Measurements from ENCODE around the gene TRIP6. TPM values are rescaled to one million over a fixed set of nuclear protein-coding genes. Genes with fewer than 3 reads are reported as not detected.

TRIP6 gene
- total and polyA plus RNA-seq, 2 of the 8 experiments (the other 6 are each of a cell fraction or from before 2014, with no cell fraction given), result 88.4 to 103 TPM

DNA sequence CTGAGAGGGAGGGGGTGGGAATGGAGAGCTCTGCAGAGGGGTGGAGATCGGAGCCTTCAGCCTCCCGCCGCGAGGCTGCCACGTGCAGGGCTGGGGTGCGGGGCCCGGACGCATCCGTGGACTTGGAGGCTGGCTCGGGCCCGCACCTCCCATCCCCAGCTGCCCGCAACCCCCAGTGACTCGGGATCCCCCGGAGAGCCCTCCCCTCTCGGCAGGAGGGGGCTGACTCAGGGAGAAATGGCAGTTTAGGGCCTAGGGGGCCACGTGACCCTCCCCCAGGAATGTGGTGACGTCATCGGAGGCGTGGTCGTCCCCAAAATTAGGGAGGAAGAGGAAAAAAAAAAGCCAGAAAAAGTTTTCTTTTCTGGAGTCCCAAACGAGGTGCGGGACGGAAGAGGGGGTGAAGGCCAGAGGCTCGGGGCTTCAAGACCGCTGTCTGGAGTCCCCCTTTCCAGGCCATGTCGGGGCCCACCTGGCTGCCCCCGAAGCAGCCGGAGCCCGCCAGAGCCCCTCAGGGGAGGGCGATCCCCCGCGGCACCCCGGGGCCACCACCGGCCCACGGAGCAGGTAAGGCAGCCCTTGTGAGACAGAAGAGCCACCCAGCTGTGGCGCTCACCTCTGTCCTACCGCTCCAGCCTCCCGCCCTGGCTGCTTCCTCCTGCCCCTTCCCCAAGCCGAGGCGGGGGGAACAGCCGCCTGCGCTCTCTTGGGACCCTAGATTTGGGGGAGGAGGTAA lies at the start of gene TRIP6 (continued):
- TF ChIP-seq SIRT6 (IDR thresholded peaks at IDR 0.05; ENCODE audit: low read length) (no peak), NRF1 (IDR thresholded peaks at IDR 0.05; ENCODE audit: low read depth, low read length) (no peak), SP2 (IDR thresholded peaks at IDR 0.05; ENCODE audit: low read length) (no peak), FOSL1 (IDR thresholded peaks at IDR 0.05; ENCODE audit: insufficient read depth, low read depth, low read length) (no peak), POLR2A (IDR thresholded peaks at IDR 0.05; ENCODE audit: control extremely low read depth in 1 of 2, low read depth in 2 of 2, low read length in 2 of 2) (peak in 1 of 2 experiments; percentile 73; a peak in 2 of 3 replicates), RAD21 (IDR thresholded peaks at IDR 0.05 in 1 of 2, conservative IDR thresholded peaks at IDR 0.05 in 1 of 2; ENCODE audit: low read depth in 2 of 2, low read length in 2 of 2) (no peak), HDAC6 (IDR thresholded peaks at IDR 0.05; ENCODE audit: low read depth, low read length) (no peak), CTBP2 (IDR thresholded peaks at IDR 0.05; ENCODE audit: borderline replicate concordance, insufficient read depth, insufficient read length, low read length) (peak; percentile 31), TCF12 (IDR thresholded peaks at IDR 0.05; ENCODE audit: low read depth, low read length) (no peak), USF2 (IDR thresholded peaks at IDR 0.05; ENCODE audit: low read length) (peak; percentile 94), PHF8 (conservative IDR thresholded peaks at IDR 0.05; ENCODE audit: low read depth, low read length) (peak; percentile 80), ASH2L (IDR thresholded peaks at IDR 0.05; ENCODE audit: low read length) (peak; percentile 25), RXRA (IDR thresholded peaks at IDR 0.05; ENCODE audit: insufficient read depth, low read depth, low read length) (no peak), SP4 (IDR thresholded peaks at IDR 0.05; ENCODE audit: low read length) (0 out of 2 replicates have a peak, but pooled peaks have one; percentile 64), HDAC2 (IDR thresholded peaks at IDR 0.05; ENCODE audit: borderline replicate concordance in 1 of 2, low read depth in 2 of 2, low read length in 2 of 2) (peak in 1 of 2 experiments; percentile 48; a peak in 1 of 4 replicates), TEAD4 (IDR thresholded peaks at IDR 0.05; ENCODE audit: low read depth, low read length) (peak; percentile 99), RNF2 (IDR thresholded peaks at IDR 0.05; ENCODE audit: borderline replicate concordance, low read depth, low read length, missing control alignments, poor library complexity, severe bottlenecking) (no peak), SIN3A (conservative IDR thresholded peaks at IDR 0.05 in 1 of 2, IDR thresholded peaks at IDR 0.05 in 1 of 2; ENCODE audit: low read depth in 1 of 2, low read length in 2 of 2) (peak; percentile 38 to 43; a peak in 1 of 4 replicates), JUN (IDR thresholded peaks at IDR 0.05; ENCODE audit: low read depth, low read length) (peak; percentile 98)
- TF ChIP-seq, protein P1, sequence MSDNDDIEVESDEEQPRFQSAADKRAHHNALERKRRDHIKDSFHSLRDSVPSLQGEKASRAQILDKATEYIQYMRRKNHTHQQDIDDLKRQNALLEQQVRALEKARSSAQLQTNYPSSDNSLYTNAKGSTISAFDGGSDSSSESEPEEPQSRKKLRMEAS (IDR thresholded peaks at IDR 0.05), result peak; percentile 94
- TF ChIP-seq, protein P2, sequence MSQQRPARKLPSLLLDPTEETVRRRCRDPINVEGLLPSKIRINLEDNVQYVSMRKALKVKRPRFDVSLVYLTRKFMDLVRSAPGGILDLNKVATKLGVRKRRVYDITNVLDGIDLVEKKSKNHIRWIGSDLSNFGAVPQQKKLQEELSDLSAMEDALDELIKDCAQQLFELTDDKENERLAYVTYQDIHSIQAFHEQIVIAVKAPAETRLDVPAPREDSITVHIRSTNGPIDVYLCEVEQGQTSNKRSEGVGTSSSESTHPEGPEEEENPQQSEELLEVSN (IDR thresholded peaks at IDR 0.05), result peak; percentile 55
